Neutrophil (primary cell): Measurements from ENCODE around the gene NAP1L1.

Source experiments
- H3K27ac ChIP-seq: fragments of 200-600 bp; sonication (generic); 2 replicates; pipeline ENCODE4 v1.5.1; 2016; ENCODE audit warnings: mild to moderate bottlenecking, moderate library complexity
- H3K27me3 ChIP-seq: fragments of 200-600 bp; sonication (generic); 2 replicates; pipeline ENCODE4 v1.6.0; 2016; ENCODE audit warnings: mild to moderate bottlenecking
- H3K36me3 ChIP-seq: fragments of 200-600 bp; sonication (generic); 2 replicates; pipeline ENCODE4 v1.5.1; 2017
- H3K4me1 ChIP-seq, 2 experiments: fragments of 200-600 bp in 1 of 2; sonication (generic) in 1 of 2; 1 replicate in 1 of 2; 2 replicates in 1 of 2; pipeline versions ENCODE4 v1.5.1 to v1.6.1; 2013 to 2016; ENCODE audit warnings: low read depth in 1 of 2, low read length in 1 of 2, mild to moderate bottlenecking in 1 of 2, moderate library complexity in 1 of 2; ENCODE audit not compliant: control insufficient read depth in 1 of 2, insufficient read depth in 1 of 2
- H3K4me3 ChIP-seq, 2 experiments: fragments of 200-600 bp in 1 of 2; sonication (generic) in 1 of 2; 1 replicate in 1 of 2; 2 replicates in 1 of 2; pipeline ENCODE4 v1.5.1; 2013 to 2016; ENCODE audit warnings: low read depth in 1 of 2, low read length in 1 of 2, mild to moderate bottlenecking in 1 of 2, moderate library complexity in 1 of 2
- H3K9me3 ChIP-seq: fragments of 200-600 bp; sonication (generic); 2 replicates; pipeline ENCODE4 v1.5.1; 2016
- TF ChIP-seq, protein P1 (sequence below): fragments of 200-600 bp; sonication (generic); IDR thresholded peaks from 2 replicates; pipeline ENCODE4 v1.5.1; 2016; ENCODE audit warnings: antibody characterized with exemption

NAP1L1 gene

DNA sequence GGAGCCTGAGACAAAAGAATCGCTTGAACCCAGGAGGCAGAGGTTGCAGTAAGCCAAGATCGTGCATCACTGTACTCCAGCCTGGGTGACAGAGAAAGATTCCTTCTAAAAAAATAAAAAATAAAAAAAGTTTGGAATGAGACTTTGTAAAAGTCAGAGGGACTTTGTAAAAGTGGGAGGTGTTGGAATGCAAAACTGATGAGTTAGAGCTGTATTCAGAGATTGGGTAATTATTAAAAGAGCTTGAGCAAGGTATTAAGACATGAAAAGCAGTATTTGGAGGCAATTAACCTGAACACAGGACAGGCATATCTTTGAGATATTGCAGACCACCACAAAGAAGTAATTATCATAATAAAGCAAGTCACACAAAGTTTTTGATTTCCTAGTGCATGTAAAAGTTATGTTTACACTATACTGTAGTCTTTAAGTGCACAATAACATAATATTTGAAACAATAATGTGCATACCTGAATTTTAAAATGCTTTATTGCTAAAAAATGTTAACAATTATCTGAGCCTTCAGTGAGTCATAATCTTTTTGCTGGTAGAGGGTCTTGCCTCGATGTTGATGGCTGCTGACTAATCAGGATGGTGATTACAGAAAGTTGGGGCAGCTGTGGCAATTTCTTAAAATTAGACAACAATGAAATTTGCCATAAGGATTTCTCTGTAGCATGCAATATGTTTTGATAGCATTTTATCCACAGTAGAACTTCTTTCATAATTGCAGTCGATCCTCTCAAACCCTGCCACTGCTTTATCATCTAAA is 86.0 kb downstream of the NAP1L1 start:
- Histone ChIP-seq H3K9me3 (no peaks in the 10 kb centered on the region), H3K4me3 (no peak overlapping the region), H3K4me1 (no peaks in the 10 kb centered on the region), H3K27me3 (no peaks in the 10 kb centered on the region), H3K27ac (no peak overlapping the region), H3K36me3 (no peaks in the 10 kb centered on the region)
- TF ChIP-seq, protein P1, sequence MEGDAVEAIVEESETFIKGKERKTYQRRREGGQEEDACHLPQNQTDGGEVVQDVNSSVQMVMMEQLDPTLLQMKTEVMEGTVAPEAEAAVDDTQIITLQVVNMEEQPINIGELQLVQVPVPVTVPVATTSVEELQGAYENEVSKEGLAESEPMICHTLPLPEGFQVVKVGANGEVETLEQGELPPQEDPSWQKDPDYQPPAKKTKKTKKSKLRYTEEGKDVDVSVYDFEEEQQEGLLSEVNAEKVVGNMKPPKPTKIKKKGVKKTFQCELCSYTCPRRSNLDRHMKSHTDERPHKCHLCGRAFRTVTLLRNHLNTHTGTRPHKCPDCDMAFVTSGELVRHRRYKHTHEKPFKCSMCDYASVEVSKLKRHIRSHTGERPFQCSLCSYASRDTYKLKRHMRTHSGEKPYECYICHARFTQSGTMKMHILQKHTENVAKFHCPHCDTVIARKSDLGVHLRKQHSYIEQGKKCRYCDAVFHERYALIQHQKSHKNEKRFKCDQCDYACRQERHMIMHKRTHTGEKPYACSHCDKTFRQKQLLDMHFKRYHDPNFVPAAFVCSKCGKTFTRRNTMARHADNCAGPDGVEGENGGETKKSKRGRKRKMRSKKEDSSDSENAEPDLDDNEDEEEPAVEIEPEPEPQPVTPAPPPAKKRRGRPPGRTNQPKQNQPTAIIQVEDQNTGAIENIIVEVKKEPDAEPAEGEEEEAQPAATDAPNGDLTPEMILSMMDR: no peak

DNA sequence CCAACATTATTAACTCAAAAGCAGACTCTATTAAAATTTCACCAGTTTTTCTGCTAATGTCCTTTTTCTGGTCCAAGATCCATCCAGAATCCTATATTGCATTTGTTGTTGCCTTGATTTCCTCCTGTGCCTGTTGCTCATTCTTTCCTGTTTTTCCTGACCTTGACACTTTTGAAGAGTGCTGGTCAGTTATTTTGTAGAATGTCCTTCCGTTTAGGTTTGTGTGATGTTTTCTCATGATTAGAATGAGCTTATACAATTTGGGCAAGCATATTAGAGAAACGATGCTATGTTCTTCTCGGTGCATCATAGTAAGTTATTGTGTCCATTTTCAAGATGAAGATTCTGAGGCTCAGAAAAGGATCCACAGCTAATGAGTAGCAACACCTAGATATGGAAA is 86.8 kb downstream of the NAP1L1 start:
- Histone ChIP-seq H3K9me3 (no peaks in the 10 kb centered on the region), H3K4me1 (no peaks in the 10 kb centered on the region), H3K4me3 (no peak overlapping the region), H3K27ac (no peak overlapping the region), H3K27me3 (no peaks in the 10 kb centered on the region), H3K36me3 (no peaks in the 10 kb centered on the region)
- TF ChIP-seq, protein P1: no peak

DNA sequence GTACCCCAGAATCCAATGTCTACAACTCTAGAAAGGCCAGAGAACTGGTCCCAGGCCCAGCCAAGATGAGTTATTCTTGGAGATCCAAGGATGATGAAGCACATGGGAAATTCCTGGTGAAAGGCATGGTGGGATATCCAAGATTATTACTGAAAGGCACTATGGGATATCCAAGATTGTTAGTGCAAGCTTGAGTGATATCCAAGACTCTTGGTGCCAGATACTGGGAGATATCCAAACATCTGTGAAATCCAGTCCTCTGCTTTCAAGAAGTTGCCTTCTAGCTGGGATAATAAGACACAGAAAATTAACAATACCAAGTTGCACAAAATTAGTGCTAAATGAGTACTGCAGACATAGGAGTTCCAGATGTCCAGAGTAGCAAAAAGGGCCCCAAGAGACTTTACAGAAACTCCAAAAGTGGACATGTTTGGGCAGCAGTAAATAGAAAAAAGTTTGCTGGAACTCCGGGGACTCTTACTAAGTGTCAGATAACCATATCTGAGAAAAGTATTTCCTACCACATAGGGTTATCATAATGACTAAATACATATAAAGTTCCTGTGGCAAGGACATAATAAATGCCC is 87.5 kb downstream of the NAP1L1 start:
- TF ChIP-seq, protein P1: no peak

DNA sequence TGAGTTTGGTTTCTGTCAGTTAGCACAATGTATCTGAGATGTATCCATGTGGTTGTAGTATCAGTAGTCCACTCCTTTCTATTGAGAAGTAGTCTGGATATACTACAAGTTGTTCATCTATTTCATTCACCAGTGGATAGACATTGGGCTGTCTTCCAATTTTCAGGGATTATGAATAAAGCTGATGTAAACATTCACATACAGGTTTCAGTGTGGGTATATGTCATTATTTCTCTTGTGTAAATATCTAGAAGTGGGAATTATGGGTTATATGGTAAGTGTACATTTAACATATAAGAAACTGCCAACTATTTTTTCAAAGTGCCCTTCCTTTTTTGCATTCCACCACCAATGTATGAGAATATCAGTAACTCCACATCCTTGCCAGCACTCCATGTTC is 88.8 kb downstream of the NAP1L1 start:
- no peaks in the 10 kb centered on the region for H3K36me3 ChIP-seq
- H3K4me3 ChIP-seq: no peak overlapping the region
- peaks cover 4% of the 10 kb centered on the region for H3K27me3 ChIP-seq
- no peaks in the 10 kb centered on the region for H3K4me1 ChIP-seq
- H3K27ac ChIP-seq: no peak overlapping the region
- TF ChIP-seq, protein P1: no peak
- no peaks in the 10 kb centered on the region for H3K9me3 ChIP-seq

More for the DNA sequence above, 87.5 kb downstream of the NAP1L1 start:
- Histone ChIP-seq H3K4me3 (no peak overlapping the region), H3K27ac (no peak overlapping the region), H3K27me3 (peaks cover 2% of the 10 kb centered on the region), H3K9me3 (no peaks in the 10 kb centered on the region), H3K36me3 (no peaks in the 10 kb centered on the region), H3K4me1 (no peaks in the 10 kb centered on the region)

DNA sequence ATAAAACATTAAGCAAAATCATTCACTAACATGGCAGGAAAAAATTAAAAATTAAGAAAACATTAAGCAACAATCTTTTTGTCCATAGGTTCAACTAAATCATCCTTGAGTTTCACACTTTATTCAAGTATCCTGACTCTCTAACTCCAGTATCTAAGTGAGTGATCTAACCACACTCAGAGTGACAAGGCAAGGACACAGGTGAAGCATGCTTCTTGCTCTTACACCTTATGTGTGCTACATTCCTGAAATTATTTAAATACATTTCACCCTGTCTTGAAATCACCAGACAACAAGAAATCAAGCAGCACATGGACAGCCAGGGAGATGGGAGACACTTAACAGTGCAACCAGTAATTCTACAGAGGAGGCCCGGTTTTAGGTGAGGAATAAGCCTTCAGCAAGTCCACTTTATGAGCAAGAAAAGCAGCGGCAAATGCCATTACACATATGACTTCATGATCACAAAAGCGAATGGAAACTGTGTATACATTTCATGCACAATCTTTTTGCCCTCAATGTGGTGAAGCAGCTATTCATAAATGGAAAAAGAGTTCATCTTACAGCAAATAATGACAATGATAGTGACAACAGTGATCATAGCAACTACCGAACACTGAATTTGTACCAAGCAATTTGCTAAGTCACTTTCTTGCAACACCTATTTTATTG is 90.3 kb downstream of the NAP1L1 start:
- H3K27ac ChIP-seq: no peak overlapping the region
- peaks cover 4% of the 10 kb centered on the region for H3K27me3 ChIP-seq
- H3K4me1 ChIP-seq: no peaks in the 10 kb centered on the region
- no peaks in the 10 kb centered on the region for H3K36me3 ChIP-seq
- no peak overlapping the region for H3K4me3 ChIP-seq
- no peaks in the 10 kb centered on the region for H3K9me3 ChIP-seq
- TF ChIP-seq, protein P1: no peak
